ENCODE data around the gene ETNK2.

ETNK2 gene

DNA sequence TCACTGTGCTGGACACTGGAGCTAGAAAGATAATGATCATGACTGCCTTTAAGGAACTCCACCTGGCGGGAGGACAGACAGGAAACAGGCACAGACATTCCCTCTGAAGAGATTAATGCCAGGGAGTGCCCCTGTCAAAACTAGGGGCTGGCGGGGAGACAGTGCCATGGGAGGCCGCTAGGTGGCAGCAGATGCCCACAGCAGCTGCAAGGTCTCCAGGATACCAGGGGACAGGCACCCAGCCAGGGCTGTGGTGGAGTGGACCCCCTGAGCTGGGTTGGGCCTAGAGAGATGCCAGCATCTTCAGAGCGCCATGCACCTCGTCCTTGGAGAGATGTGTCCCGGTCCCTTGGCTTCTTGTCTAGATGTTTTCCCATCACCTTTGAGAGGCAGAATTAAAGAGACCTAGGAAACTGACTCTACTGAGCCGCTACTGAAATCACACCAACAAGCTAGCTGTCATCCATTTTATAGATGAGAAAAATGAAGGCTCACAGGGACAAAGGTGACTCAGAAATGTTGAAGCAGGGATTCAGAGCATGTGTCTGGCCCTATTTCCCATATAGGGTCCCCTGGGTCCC, 10.7 kb upstream of the ETNK2 start:
- no peaks in the 10 kb centered on the region for H3K4me1 Mint-ChIP-seq
- H3K27me3 Mint-ChIP-seq: peaks cover 1% of the 10 kb centered on the region
- H3K4me3 Mint-ChIP-seq: no peak overlapping the region
- H3K27ac Mint-ChIP-seq: no peak overlapping the region
- peaks cover 4% of the 10 kb centered on the region for H3K9me3 Mint-ChIP-seq
- H3K36me3 Mint-ChIP-seq (ENCODE audit: low read depth): no peaks in the 10 kb centered on the region
- DNase-seq: peak; percentile 83
- peak; percentile 89 for ATAC-seq

DNA sequence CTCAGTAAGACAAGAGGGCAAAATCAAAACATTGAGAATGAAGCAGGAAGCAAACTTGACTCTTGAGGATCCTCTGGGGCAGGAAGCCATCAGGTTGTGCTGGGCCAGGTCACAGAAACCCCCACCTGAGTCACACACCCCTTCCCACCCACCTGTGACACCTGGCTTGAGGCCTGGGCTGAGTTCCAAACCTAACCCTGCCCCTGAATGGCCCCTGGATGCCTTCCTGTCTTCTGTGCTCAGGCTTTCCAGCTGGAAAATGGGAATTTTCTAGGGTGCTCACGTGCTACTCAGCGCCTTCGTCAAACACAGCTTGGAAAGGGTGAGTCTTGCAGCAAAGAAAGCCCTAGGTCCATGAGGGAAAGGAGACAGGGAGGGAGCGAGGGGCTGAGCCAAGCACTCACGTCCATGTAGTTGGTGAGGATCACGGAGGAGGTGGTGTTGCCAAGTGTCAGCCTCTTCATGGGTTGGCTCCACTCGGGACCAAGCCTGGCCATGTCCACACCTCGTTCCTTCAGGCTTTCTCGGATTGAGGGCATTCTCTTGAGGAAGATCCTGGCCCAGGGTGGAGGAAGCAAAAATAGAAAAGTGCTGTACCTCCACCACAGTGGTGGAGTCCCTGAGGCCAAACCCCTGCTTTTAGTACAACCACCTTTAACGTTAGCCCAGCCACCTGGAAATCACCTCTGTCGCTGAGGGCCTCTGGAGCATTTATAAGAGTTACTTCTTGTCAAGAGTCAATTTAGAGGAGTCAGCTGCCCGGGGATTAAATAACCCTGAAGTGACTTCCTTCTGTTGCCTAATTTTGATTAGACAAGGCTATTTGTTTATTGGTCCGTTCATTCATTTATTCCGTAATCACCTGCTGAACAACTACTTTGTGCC, 10.0 kb upstream of the ETNK2 start:
- no peak for DNase-seq
- no peak overlapping the region for H3K4me3 Mint-ChIP-seq
- no peak overlapping the region for H3K27ac Mint-ChIP-seq
- no peaks in the 10 kb centered on the region for H3K4me1 Mint-ChIP-seq
- no peak for ATAC-seq
- peaks cover 1% of the 10 kb centered on the region for H3K27me3 Mint-ChIP-seq
- no peaks in the 10 kb centered on the region for H3K36me3 Mint-ChIP-seq (ENCODE audit: low read depth)
- no peaks in the 10 kb centered on the region for H3K9me3 Mint-ChIP-seq

DNA sequence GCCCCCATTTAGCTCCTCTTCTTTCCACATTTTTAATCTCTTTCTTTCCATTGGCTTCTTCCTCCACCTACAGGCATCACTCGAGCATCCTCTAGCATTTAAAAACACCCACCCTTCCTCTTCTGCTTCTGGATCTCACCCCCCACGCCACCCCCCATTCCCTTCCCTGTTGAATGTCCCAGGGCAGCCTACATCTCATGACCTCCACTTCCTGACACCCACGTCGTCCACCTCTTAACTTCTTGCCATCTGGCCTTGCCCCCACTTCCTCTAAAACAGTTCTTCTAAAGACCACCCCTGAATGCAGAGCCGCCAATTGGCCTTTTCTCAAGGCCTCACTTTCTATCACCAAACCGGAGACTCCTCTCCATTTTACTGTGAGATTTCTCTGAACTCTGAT, 6.1 kb upstream of the ETNK2 start:
- no peaks in the 10 kb centered on the region for H3K36me3 Mint-ChIP-seq (ENCODE audit: low read depth)
- peaks cover 1% of the 10 kb centered on the region for H3K27me3 Mint-ChIP-seq
- H3K4me1 Mint-ChIP-seq: no peaks in the 10 kb centered on the region
- ATAC-seq (no peak), DNase-seq (no peak)
- peak overlapping the region; percentile 16 for H3K27ac Mint-ChIP-seq
- H3K9me3 Mint-ChIP-seq: no peaks in the 10 kb centered on the region
- no peak overlapping the region for H3K4me3 Mint-ChIP-seq

DNA sequence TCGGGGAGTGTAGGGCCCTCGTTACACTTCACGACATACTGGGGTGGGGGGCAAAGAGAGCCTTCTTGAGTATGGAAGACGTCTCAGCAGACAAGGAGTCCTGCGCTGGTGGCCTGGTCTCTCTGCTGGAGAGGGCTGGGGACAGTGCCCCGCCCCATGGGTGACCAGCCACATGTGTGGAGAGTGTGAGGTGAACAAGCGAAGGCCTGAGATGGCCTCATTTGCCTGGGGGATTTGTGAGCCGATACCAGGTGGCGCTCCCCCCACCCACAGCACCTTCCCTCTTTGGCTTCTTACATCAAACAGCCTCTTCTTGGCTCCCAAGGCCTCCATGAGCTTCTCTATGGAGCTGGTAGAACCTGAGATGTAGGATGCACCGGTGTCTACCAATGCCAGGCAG, 4.0 kb upstream of the ETNK2 start:
- ATAC-seq (no peak), DNase-seq (no peak)
- Mint-ChIP-seq H3K4me3 (no peak overlapping the region), H3K27ac (no peak overlapping the region), H3K9me3 (no peaks in the 10 kb centered on the region), H3K4me1 (peaks cover 3% of the 10 kb centered on the region), H3K36me3 (ENCODE audit: low read depth) (no peaks in the 10 kb centered on the region), H3K27me3 (no peaks in the 10 kb centered on the region)

DNA sequence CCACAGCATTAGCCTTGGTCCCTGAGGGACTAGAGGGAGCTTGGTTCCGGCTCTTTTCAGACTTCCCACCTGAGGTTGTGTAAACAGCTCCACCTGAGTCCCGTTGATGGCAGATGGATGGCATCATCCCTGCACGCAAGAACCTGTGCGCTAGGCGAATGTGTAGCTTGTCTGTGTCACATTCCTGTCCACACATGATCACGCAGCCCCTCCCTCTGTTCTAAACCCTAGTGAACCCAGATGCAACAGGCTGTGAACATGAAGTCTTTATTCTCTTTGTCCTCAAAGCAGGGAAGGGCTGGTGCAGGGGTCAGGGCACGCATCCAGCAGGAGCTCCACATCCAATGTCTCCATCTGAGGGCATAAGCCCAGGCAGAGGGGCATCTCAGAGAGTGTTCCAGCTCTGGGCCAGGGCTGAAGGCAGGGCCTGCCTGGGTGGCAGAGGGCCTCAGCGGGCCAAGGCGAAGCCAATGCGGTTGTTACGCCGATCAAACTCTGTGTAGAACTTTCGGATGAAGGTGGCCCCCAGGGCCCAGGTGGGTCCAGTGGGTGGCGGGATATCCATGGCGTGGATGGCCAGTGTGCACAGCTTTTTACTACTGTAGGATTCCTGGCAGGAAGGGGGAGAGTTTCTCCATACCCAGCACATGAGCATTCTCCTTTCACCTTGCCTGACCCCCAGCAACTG, 2.9 kb upstream of the ETNK2 start:
- Mint-ChIP-seq H3K9me3 (no peaks in the 10 kb centered on the region), H3K27me3 (peaks cover 3% of the 10 kb centered on the region), H3K36me3 (ENCODE audit: low read depth) (no peaks in the 10 kb centered on the region), H3K4me3 (no peak overlapping the region), H3K27ac (no peak overlapping the region), H3K4me1 (peaks cover 5% of the 10 kb centered on the region)
- no peak for DNase-seq
- no peak for ATAC-seq

DNA sequence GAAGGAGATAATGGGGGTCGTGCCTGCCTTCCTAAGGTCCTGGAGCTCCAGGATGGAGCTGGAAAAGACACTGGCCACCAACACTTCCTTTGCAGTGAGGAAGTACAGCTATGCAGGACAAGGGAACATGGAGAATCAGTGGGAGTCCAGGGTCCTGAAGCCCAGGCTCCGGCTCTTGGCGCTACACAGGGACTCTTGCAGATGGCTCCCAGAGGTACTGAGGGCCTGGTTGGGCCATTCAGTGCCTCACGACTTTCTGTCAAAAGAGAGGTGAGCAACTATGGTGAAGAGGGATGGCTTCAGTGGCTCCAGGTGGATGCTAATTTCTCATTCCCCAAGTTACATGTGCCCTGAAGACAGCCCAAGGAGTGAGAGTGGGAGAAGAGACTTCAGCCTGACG, 1.8 kb upstream of the ETNK2 start:
- no peak for ATAC-seq
- no peak for DNase-seq
- no peaks in the 10 kb centered on the region for H3K9me3 Mint-ChIP-seq
- H3K4me1 Mint-ChIP-seq: peaks cover 5% of the 10 kb centered on the region
- no peak overlapping the region for H3K27ac Mint-ChIP-seq
- H3K4me3 Mint-ChIP-seq: no peak overlapping the region
- no peaks in the 10 kb centered on the region for H3K36me3 Mint-ChIP-seq (ENCODE audit: low read depth)
- peaks cover 3% of the 10 kb centered on the region for H3K27me3 Mint-ChIP-seq

DNA sequence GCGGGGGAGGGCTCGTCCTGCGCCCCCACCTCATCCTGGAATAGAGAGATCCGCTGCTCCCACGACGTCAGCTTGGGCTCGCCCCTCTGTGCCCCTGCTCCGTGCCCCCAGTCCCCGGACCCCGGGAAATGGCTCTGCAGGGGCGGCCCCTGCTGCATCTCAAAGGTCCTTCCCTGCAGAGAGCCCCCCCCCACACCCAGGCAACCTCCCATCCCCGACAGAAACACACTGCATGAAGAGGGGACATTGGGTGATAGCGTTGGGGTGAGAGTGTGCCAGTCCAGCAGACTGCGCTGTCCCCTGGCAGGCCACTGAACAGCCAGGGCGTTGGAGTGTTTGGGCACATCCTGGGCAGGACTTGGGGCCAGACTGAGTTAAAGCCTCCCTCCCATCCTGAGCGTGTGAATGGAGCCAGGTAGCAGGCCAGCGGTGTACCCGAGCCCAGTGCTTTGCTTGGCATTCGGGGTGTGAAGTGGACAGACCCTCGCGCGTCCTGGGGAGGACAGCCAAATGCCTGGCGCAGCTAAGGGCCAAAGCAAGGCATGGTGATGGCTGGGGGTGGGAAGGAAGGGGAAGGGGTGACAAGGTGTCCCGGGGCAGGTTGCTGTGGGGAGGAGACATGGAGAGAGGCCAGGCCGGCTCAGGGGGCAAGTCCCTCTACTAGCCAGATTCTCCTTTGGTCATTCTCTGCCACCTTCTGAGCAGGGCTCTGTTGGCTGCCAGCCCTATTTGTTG, 633 bp upstream of the ETNK2 start:
- no peak for ATAC-seq
- H3K4me3 Mint-ChIP-seq: peak overlapping the region; percentile 53
- H3K27me3 Mint-ChIP-seq: peaks cover 3% of the 10 kb centered on the region
- no peaks in the 10 kb centered on the region for H3K36me3 Mint-ChIP-seq (ENCODE audit: low read depth)
- H3K4me1 Mint-ChIP-seq: peaks cover 5% of the 10 kb centered on the region
- DNase-seq: no peak
- H3K27ac Mint-ChIP-seq: no peak overlapping the region
- H3K9me3 Mint-ChIP-seq: no peaks in the 10 kb centered on the region

DNA sequence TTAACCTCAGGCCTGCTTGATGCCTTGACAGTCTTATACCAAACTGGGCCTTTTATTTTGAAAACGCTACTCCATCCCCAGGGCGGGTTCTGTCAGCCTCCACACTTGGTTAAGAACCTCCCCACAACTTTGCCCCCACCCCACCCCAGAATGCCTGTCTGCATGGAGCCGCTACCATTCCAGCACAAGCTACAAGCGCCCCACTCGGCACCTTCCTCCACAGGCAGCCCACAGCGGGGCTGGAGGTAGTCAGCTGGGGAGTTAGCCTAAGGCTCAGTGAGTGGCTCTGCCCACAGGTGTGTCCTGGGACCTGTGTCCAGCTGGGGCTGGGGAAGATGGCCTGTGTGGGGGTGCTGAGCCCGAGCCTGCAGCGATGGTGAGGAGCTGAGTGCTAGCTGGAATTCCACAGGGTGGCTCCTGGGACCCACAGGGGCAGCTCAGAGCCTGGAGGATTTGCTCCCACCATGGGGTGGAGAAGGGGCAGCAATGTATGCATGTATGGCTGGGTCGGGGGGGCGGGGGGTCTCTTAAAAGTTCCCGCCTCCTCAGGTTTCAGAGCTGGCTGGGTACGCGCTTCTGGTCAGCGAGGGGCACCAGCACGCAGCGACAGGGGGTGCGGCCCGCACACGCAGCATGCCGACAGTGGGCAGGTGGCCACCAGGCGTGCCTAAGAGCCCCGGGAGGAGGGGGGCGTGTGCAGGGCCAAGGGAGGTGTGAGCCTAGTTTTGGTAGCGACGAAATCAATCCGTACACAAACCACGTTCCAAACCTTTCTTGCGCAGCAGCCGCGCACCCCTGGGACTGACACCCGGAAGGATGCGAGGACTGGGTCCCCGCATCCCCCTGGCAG, 917 bp downstream of the ETNK2 start:
- H3K9me3 Mint-ChIP-seq: no peaks in the 10 kb centered on the region
- ATAC-seq (no peak), DNase-seq (no peak)
- no peak overlapping the region for H3K27ac Mint-ChIP-seq
- H3K4me1 Mint-ChIP-seq: peaks cover 5% of the 10 kb centered on the region
- H3K36me3 Mint-ChIP-seq (ENCODE audit: low read depth): no peaks in the 10 kb centered on the region
- peak overlapping the region; percentile 39 for H3K4me3 Mint-ChIP-seq
- peaks cover 3% of the 10 kb centered on the region for H3K27me3 Mint-ChIP-seq

DNA sequence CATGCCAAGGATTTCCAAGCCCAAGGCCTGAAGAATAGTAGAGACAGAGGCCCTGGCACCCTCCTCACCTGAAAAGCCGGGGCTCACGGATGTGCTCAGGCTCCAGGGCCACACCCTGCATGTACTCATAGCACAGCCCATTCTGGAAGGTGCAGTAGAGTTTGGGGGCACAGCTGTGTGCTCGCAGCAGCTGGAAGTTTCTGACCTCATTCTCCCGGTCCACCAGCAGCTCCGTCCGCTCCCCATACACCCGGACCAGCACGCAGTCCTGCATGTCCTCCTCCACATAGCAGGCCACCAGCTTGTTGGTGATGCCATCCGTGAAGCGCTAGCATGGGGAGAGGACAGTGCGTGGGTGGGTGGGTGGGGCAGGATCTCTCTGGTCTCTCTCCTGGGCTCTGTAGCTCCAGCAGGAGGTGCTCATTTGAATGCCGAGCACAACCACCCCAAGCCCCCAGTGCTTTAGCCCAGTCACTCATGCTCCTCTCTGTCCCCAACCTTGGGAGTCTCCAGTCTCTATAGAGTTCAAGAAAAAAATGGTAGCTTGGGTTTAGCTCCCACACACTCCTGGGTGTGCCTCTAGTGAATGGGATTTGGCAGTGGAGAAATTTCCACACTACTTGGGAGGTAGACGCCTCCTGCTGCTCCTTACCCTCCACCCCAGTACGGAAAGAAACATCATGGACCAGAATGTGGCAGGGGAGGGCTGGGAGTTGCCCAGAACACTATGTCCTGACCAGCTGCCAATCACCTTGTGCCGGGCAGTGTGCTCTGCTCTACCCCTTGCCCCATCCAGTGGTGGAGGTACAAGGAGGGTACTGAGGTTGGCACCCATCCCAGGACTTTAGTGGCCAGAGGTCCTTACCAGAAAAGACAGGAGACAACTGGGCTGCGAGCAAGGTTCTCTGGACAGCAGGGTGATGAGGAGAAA, 1.9 kb downstream of the ETNK2 start:
- Mint-ChIP-seq H3K27ac (no peak overlapping the region), H3K36me3 (ENCODE audit: low read depth) (no peaks in the 10 kb centered on the region), H3K27me3 (peaks cover 3% of the 10 kb centered on the region), H3K9me3 (no peaks in the 10 kb centered on the region), H3K4me1 (peaks cover 5% of the 10 kb centered on the region), H3K4me3 (peak overlapping the region; percentile 39)
- ATAC-seq: no peak
- no peak for DNase-seq

DNA sequence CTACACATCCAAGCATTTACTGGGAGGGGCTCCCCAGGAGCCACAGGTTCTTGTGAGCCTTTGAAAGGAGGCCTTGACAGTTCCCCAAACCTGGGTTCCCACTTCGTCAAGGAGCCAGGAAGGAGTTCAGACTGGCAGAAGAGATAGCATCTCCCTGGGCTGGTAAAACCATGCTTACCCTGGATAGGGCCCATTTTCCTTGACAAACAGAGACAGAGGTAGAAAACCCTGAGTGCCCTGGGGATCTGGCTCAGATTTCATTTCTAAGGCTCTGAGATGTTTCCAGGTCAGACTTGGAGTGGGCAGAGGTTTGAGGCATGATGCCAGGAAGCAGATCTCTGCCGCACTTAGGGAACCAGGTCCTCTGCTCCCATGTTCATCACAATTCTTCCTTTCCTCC, 2.7 kb downstream of the ETNK2 start:
- DNase-seq (no peak), ATAC-seq (no peak)
- Mint-ChIP-seq H3K9me3 (no peaks in the 10 kb centered on the region), H3K4me3 (no peak overlapping the region), H3K27ac (no peak overlapping the region), H3K4me1 (peaks cover 5% of the 10 kb centered on the region), H3K27me3 (peaks cover 3% of the 10 kb centered on the region), H3K36me3 (ENCODE audit: low read depth) (no peaks in the 10 kb centered on the region)

DNA sequence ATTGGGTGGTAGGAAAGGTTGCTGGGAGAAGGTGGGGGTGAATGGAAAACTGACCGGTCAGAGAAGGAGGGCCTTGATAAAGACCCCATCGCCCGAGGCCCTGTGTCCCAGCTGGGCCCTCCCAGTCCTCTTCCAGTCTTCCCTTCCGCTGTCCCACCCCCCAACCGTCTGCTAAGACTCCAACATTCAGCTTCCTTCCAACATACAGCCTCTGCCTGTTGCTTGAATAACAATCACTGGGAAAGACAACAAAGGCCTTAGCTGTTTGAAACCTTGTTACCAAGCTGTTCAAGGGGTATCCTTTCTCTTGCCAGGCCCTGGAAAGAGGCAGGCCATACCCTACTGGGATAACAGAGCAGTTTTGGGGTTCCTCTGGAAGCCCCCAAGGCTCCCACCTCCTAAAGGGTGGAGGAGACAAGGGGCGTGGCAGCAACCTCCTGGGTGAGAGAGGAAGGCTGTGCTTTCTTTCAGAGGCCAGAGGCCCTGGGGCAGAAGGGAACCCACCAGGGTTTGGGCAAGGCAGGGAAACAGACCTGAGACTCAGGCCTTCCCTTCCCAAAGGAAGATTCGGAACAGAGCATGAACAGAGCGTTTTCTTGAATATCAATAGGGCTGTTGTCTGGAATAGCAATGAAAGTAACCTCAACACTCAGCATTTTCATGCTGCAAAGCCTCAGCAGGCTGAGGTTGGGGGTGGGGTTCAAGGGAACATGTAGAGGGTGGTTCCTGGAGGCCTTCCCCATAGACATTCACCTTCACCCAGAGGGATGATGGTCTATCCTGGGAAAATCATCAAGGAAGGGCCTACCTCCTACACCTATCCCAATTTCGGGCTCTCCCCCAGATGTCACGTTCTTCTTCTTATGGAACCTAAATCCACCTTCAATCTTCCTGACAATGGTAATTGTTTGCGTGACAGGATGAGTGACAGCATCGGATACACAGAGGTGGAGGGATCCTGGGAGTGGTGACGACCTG, 4.1 kb downstream of the ETNK2 start:
- peaks cover 5% of the 10 kb centered on the region for H3K4me1 Mint-ChIP-seq
- ATAC-seq: no peak
- no peaks in the 10 kb centered on the region for H3K9me3 Mint-ChIP-seq
- no peaks in the 10 kb centered on the region for H3K36me3 Mint-ChIP-seq (ENCODE audit: low read depth)
- DNase-seq: no peak
- peaks cover 3% of the 10 kb centered on the region for H3K27me3 Mint-ChIP-seq
- no peak overlapping the region for H3K4me3 Mint-ChIP-seq
- H3K27ac Mint-ChIP-seq: no peak overlapping the region

DNA sequence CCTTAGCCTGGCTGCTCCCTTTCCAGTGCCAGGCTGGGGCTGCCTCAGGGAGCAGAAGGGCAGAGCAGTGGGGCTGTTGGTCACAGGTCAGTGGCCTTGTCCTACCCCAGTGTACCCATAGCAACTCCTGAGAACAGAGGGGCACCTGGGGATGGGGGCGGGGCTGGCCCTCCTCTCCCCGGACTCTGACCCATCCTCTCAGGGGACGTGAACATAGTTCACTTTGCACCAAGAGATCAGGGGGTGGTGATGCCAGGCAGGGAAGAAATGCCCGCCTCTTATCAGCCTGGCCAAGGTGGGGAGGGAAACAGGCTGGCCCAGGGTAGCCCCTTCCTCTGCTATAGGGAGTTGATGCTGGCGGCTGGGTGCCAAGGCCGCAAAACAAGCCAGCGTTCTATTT, 4.9 kb downstream of the ETNK2 start:
- H3K27ac Mint-ChIP-seq: no peak overlapping the region
- ATAC-seq: no peak
- H3K36me3 Mint-ChIP-seq (ENCODE audit: low read depth): no peaks in the 10 kb centered on the region
- no peaks in the 10 kb centered on the region for H3K9me3 Mint-ChIP-seq
- peaks cover 3% of the 10 kb centered on the region for H3K27me3 Mint-ChIP-seq
- no peak for DNase-seq
- H3K4me1 Mint-ChIP-seq: peaks cover 6% of the 10 kb centered on the region
- H3K4me3 Mint-ChIP-seq: no peak overlapping the region

Measured in activated naive CD8-positive, alpha-beta T cell treated with anti-CD3 and anti-CD28 coated beads, Interleukin-2, amount 50 U/mL, for 24 hours (primary cell).